ENCODE data around the gene PIM3. TPM values are rescaled to one million over a fixed set of nuclear protein-coding genes. Genes with fewer than 3 reads are reported as not detected.

Gene PIM3
- total RNA-seq, 1 experiment from 2014 or later, result 15.4 TPM

GRCh38 chr22:50009251-50009650 is 48.7 kb downstream of the PIM3 start:
- no peaks in the 10 kb centered on the region for H3K9me2 ChIP-seq (replicated peaks; ENCODE audit: insufficient read depth, low read length)

DNA sequence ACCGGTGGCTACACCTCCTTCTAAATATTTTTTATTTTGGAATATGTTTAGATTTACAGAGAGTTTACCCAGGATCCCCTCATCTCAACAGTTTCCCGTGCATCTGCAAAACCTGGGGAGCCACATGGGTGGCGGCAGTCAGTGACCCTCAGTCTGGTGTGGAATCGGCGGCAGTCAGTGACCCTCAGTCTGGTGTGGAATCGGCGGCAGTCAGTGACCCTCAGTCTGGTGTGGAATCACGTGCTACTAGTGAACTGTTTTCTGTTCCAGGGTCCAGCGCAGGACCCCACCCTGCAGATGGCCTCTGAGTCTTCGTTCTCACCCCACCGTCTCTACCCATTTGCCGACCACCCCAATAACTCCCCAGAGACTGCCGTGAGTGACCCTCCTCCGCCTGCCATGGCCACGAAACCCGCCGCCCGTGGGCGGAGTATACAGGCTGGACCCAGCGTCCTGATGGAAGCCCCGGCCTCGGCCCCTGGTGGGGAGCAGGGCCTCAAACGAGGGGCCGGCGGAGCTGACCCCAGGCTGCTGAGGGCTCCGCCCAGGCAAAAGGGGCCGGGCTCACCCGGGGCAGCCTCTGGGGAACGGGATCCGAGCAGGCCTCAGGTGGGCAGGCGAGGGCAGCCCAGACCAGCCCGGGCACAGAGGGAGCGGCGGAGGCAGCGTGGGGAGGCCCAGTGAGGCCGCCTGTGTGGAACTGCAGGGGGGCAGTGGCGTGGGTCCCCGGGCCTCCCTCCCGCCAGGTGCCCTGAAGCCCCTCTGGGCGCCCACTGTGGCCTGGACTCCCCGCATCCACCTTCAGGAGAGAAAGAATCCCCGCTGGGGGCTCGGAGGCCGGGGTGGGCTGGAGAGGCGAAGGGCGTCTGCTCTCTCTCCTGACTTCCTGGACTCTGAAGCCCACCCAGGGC is 49.4 kb downstream of the PIM3 start:
- Histone ChIP-seq H3K9me2 (replicated peaks; ENCODE audit: insufficient read depth, low read length) (no peaks in the 10 kb centered on the region), H2AFZ (ENCODE audit: low read length) (no peak overlapping the region), H3K79me2 (ENCODE audit: low read length) (no peaks in the 10 kb centered on the region), H3K4me3 (ENCODE audit: low read length) (no peak overlapping the region), H3K9ac (ENCODE audit: low read length) (no peak overlapping the region), H3K27ac (ENCODE audit: low read length) (no peak overlapping the region), H3K4me1 (ENCODE audit: low read length) (no peaks in the 10 kb centered on the region), H3K4me2 (ENCODE audit: low read depth, low read length, poor library complexity, severe bottlenecking) (no peak overlapping the region), H3K27me3 (ENCODE audit: low read length) (no peaks in the 10 kb centered on the region), H3K9me3 (ENCODE audit: low read length) (no peaks in the 10 kb centered on the region), H4K20me1 (ENCODE audit: insufficient read depth, low read depth, low read length) (no peaks in the 10 kb centered on the region), H3K36me3 (ENCODE audit: insufficient read depth, low read length) (no peaks in the 10 kb centered on the region)
- no peak for DNase-seq

More at GRCh38 chr22:50009251-50009650, 48.7 kb downstream of the PIM3 start:
- no peak overlapping the region for H3K27ac ChIP-seq (ENCODE audit: low read length)
- H4K20me1 ChIP-seq (ENCODE audit: insufficient read depth, low read depth, low read length), result no peaks in the 10 kb centered on the region
- no peak overlapping the region for H3K4me3 ChIP-seq (ENCODE audit: low read length)
- H3K9ac ChIP-seq (ENCODE audit: low read length), result no peak overlapping the region
- no peaks in the 10 kb centered on the region for H3K36me3 ChIP-seq (ENCODE audit: insufficient read depth, low read length)
- H3K4me1 ChIP-seq (ENCODE audit: low read length), result no peaks in the 10 kb centered on the region
- no peaks in the 10 kb centered on the region for H3K9me3 ChIP-seq (ENCODE audit: low read length)
- H2AFZ ChIP-seq (ENCODE audit: low read length), result no peak overlapping the region
- no peak for DNase-seq
- H3K4me2 ChIP-seq (ENCODE audit: low read depth, low read length, poor library complexity, severe bottlenecking), result no peak overlapping the region
- H3K79me2 ChIP-seq (ENCODE audit: low read length), result no peaks in the 10 kb centered on the region
- H3K27me3 ChIP-seq (ENCODE audit: low read length), result no peaks in the 10 kb centered on the region

- no peak for DNase-seq
- Histone ChIP-seq H3K4me3 (ENCODE audit: low read length) (no peak overlapping the region), H3K36me3 (ENCODE audit: insufficient read depth, low read length) (no peaks in the 10 kb centered on the region), H3K79me2 (ENCODE audit: low read length) (no peaks in the 10 kb centered on the region), H2AFZ (ENCODE audit: low read length) (no peak overlapping the region), H3K4me1 (ENCODE audit: low read length) (no peaks in the 10 kb centered on the region), H3K9ac (ENCODE audit: low read length) (no peak overlapping the region), H3K9me3 (ENCODE audit: low read length) (no peaks in the 10 kb centered on the region), H3K9me2 (replicated peaks; ENCODE audit: insufficient read depth, low read length) (no peaks in the 10 kb centered on the region), H4K20me1 (ENCODE audit: insufficient read depth, low read depth, low read length) (no peaks in the 10 kb centered on the region), H3K27me3 (ENCODE audit: low read length) (no peaks in the 10 kb centered on the region), H3K27ac (ENCODE audit: low read length) (no peak overlapping the region), H3K4me2 (ENCODE audit: low read depth, low read length, poor library complexity, severe bottlenecking) (no peak overlapping the region)
Measured at GRCh38 chr22:50010676-50011446, 50.3 kb downstream of the PIM3 start.

DNA sequence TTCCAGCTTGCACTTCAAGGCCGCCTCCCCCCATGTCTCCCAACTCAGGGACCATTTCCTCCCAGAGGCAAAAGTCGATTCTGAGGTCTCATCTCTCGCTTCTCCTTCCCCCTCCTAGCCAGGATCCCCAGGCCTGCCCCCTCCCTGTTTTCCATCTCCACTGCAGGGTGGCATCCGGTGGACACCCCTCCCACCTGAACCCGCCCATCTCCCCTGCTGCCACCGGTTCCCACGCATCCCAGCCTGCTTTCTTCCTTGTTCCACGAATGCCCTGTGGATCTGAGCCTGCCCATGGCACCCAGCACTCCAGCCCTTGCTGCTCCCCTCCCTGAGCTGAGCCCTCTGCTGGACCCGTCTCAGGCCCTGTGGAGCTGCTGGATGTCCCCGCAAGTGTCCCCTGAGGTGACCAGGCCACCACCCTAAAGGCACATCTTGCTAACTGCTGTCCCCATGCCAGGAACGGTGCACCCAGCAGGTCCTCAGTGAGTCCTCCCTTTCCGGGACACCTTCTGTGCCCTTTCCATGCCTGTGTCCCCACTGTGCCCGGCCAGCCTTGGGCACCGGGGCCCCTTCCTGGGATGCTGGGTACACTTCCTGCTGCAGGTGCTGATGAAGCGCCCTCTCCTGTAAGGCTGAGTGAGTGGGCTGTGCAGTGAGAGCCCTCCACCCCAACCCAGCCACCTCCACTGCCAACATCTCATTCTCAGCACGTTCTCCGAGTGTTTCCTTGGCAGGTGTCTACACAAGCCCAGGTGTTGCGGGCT is 51.1 kb downstream of the PIM3 start:
- H3K27ac ChIP-seq (ENCODE audit: low read length), result no peak overlapping the region
- H3K27me3 ChIP-seq (ENCODE audit: low read length), result no peaks in the 10 kb centered on the region
- no peaks in the 10 kb centered on the region for H3K9me3 ChIP-seq (ENCODE audit: low read length)
- no peak overlapping the region for H2AFZ ChIP-seq (ENCODE audit: low read length)
- no peak overlapping the region for H3K4me3 ChIP-seq (ENCODE audit: low read length)
- no peaks in the 10 kb centered on the region for H3K79me2 ChIP-seq (ENCODE audit: low read length)
- H3K9me2 ChIP-seq (replicated peaks; ENCODE audit: insufficient read depth, low read length), result no peaks in the 10 kb centered on the region
- no peaks in the 10 kb centered on the region for H4K20me1 ChIP-seq (ENCODE audit: insufficient read depth, low read depth, low read length)
- H3K4me1 ChIP-seq (ENCODE audit: low read length), result no peaks in the 10 kb centered on the region
- H3K36me3 ChIP-seq (ENCODE audit: insufficient read depth, low read length), result no peaks in the 10 kb centered on the region
- H3K4me2 ChIP-seq (ENCODE audit: low read depth, low read length, poor library complexity, severe bottlenecking), result no peak overlapping the region
- no peak for DNase-seq
- H3K9ac ChIP-seq (ENCODE audit: low read length), result no peak overlapping the region

GRCh38 chr22:50012211-50013181 is 51.9 kb downstream of the PIM3 start, which contains the start of gene IL17REL:
IL17REL (minus strand) TSS chr22:50012765; CDS start chr22:50012646, 119 bp downstream.
- Histone ChIP-seq H3K27ac (ENCODE audit: low read length) (no peak within 1 kb of the TSS), H3K9me2 (replicated peaks; ENCODE audit: insufficient read depth, low read length) (no peaks in the 10 kb centered on the region), H4K20me1 (ENCODE audit: insufficient read depth, low read depth, low read length) (no peaks in the 10 kb centered on the region), H3K27me3 (ENCODE audit: low read length) (no peaks in the 10 kb centered on the region), H3K79me2 (ENCODE audit: low read length) (no peaks in the 10 kb centered on the region), H3K36me3 (ENCODE audit: insufficient read depth, low read length) (no peaks in the 10 kb centered on the region), H3K9ac (ENCODE audit: low read length) (no peak within 1 kb of the TSS), H3K4me3 (ENCODE audit: low read length) (no peak within 1 kb of the TSS), H3K4me2 (ENCODE audit: low read depth, low read length, poor library complexity, severe bottlenecking) (no peak within 1 kb of the TSS), H3K4me1 (ENCODE audit: low read length) (no peaks in the 10 kb centered on the region), H3K9me3 (ENCODE audit: low read length) (no peaks in the 10 kb centered on the region), H2AFZ (ENCODE audit: low read length) (no peak within 1 kb of the TSS)
- DNase-seq, result no peak

Small RNAs within 50 kb of the gene (small RNA-seq; reads per million reads assigned to genes)
- not detected for gene MIR6821

Other genes with a start within 250 kb of the PIM3 start
- gene BRD1, start 132.9 kb upstream of the PIM3 start, total RNA-seq (2014; rRNA removed; shearing (Covaris generic); ENCODE audit: low replicate concordance), result 16.0 and 27.3 TPM in 2 replicates
- gene ZBED4, start 106.9 kb upstream of the PIM3 start, total RNA-seq (2014; rRNA removed; shearing (Covaris generic); ENCODE audit: low replicate concordance), result 22.9 and 24.6 TPM in 2 replicates
- 4.7 and 4.8 TPM in 2 replicates for gene ALG12, start 42.3 kb upstream of the PIM3 start, total RNA-seq (2014; rRNA removed; shearing (Covaris generic); ENCODE audit: low replicate concordance)
- gene CRELD2, start 42.1 kb upstream of the PIM3 start, total RNA-seq (2014; rRNA removed; shearing (Covaris generic); ENCODE audit: low replicate concordance), result 12.7 and 34.2 TPM in 2 replicates
- not detected in 2 replicates for gene IL17REL, start 52.0 kb downstream of the PIM3 start, total RNA-seq (2014; rRNA removed; shearing (Covaris generic); ENCODE audit: low replicate concordance)
- not detected in 2 replicates for gene TTLL8, start 97.5 kb downstream of the PIM3 start, total RNA-seq (2014; rRNA removed; shearing (Covaris generic); ENCODE audit: low replicate concordance)
- gene MLC1, start 124.7 kb downstream of the PIM3 start, total RNA-seq (2014; rRNA removed; shearing (Covaris generic); ENCODE audit: low replicate concordance), result not detected in 2 replicates
- 2.9 TPM in 1 of 2 replicates, not detected in the other for gene MOV10L1, start 129.2 kb downstream of the PIM3 start, total RNA-seq (2014; rRNA removed; shearing (Covaris generic); ENCODE audit: low replicate concordance)
- gene PANX2, start 210.0 kb downstream of the PIM3 start, total RNA-seq (2014; rRNA removed; shearing (Covaris generic); ENCODE audit: low replicate concordance), result not detected in 2 replicates
- gene TRABD, start 225.1 kb downstream of the PIM3 start, total RNA-seq (2014; rRNA removed; shearing (Covaris generic); ENCODE audit: low replicate concordance), result 46.7 and 117 TPM in 2 replicates
- gene SELENOO, start 240.2 kb downstream of the PIM3 start, total RNA-seq (2014; rRNA removed; shearing (Covaris generic); ENCODE audit: low replicate concordance), result 20.0 and 64.1 TPM in 2 replicates

All from Karpas-422 (cell line).